Endothelial cell of umbilical vein (primary cell): ENCODE data around the gene MPPE1. TPM values are rescaled to one million over a fixed set of nuclear protein-coding genes. Genes with fewer than 3 reads are reported as not detected.

Experiments used
- BruUV-seq: library from RNA; stranded (reverse); fragments of 400-500 nt; replicated peaks from 2 replicates; lab custom pipeline; 2021; lab: Mats Ljungman, UMichigan
- CTCF ChIA-PET: fragments of 300-600, 350-600 bp; sonication (Branson Sonifier 250); formaldehyde crosslinking; loops from one replicate; lab custom pipeline; 2021; ENCODE audit warnings: antibody characterized with exemption, inconsistent platforms; lab: Charles Lee
- POLR2A ChIA-PET: fragments of 300-600, 350-600 bp; sonication (Branson Sonifier 250); formaldehyde crosslinking; loops from one replicate; lab custom pipeline; 2021; ENCODE audit warnings: antibody characterized with exemption, inconsistent platforms; lab: Charles Lee
- DNase-seq: peaks from one replicate; pipeline ENCODE4 v3.0.0-alpha.2; 2011; ENCODE audit warnings: low read depth, low spot score
- FAIRE-seq: peaks from 2 replicates; lab custom pipeline; 2011; peaks lifted over from hg19 to GRCh38; lab: Jason Lieb, UNC
- H2AFZ ChIP-seq: 2 replicates; pipeline ENCODE4 v1.6.0; 2012; ENCODE audit warnings: low read depth, low read length, control low read depth, inconsistent platforms
- H3K27ac ChIP-seq: 2 replicates; pipeline ENCODE4 v1.5.1; 2011; ENCODE audit warnings: low read depth, mild to moderate bottlenecking, control low read depth, low read length, moderate library complexity; ENCODE audit not compliant: insufficient read depth
- H3K27me3 ChIP-seq, 2 experiments: 2 replicates each; pipeline versions ENCODE4 v1.6.0 to v1.6.1; 2011; ENCODE audit warnings: low read length in 2 of 2, mixed read lengths in 1 of 2; ENCODE audit not compliant: control insufficient read depth in 2 of 2, insufficient read depth in 2 of 2
- H3K36me3 ChIP-seq, 2 experiments: 2 replicates in 1 of 2; 3 replicates in 1 of 2; pipeline ENCODE4 v1.5.1; 2011; ENCODE audit warnings: low read length in 2 of 2, mild to moderate bottlenecking in 1 of 2, moderate library complexity in 1 of 2; ENCODE audit not compliant: control insufficient read depth in 2 of 2, insufficient read depth in 2 of 2; ENCODE audit errors: extremely low read depth in 1 of 2
- H3K4me1 ChIP-seq: 3 replicates; pipeline ENCODE4 v1.5.1; 2011; ENCODE audit warnings: mild to moderate bottlenecking, low read length; ENCODE audit not compliant: control insufficient read depth, insufficient read depth; ENCODE audit errors: extremely low read depth
- H3K4me2 ChIP-seq: 2 replicates; pipeline ENCODE4 v1.6.1; 2011; ENCODE audit warnings: low read length, control low read depth, mixed read lengths; ENCODE audit not compliant: insufficient read depth
- H3K4me3 ChIP-seq, 3 experiments: fragments of 200-600 bp in 1 of 3; sonication (generic), shearing (Covaris generic) in 1 of 3; replicated peaks in 1 of 3; 2 replicates each; pipeline ENCODE4 v1.5.1; 2011 to 2016; ENCODE audit warnings: control low read depth in 3 of 3, low read length in 3 of 3, mild to moderate bottlenecking in 2 of 3, inconsistent platforms in 1 of 3, low read depth in 1 of 3, moderate library complexity in 1 of 3; ENCODE audit not compliant: insufficient read depth in 1 of 3
- H3K79me2 ChIP-seq: 2 replicates; pipeline ENCODE4 v1.6.0; 2012; ENCODE audit warnings: low read length, inconsistent platforms; ENCODE audit not compliant: control insufficient read depth, insufficient read depth
- H3K9ac ChIP-seq: replicated peaks from 2 replicates; pipeline ENCODE3; 2011; ENCODE audit warnings: low read length, control low read depth; ENCODE audit not compliant: insufficient read depth; ENCODE audit errors: extremely low read depth
- H3K9me1 ChIP-seq: replicated peaks from 3 replicates; pipeline ENCODE4 v1.6.0; 2011; ENCODE audit warnings: mild to moderate bottlenecking, low read length; ENCODE audit not compliant: control insufficient read depth, insufficient read depth; ENCODE audit errors: extremely low read depth
- H3K9me3 ChIP-seq: replicated peaks from 2 replicates; pipeline ENCODE4 v1.5.1; 2012; ENCODE audit warnings: low read length, inconsistent platforms; ENCODE audit not compliant: control insufficient read depth, insufficient read depth
- H4K20me1 ChIP-seq: replicated peaks from 2 replicates; pipeline ENCODE3; 2011; ENCODE audit warnings: mild to moderate bottlenecking, low read length; ENCODE audit not compliant: control insufficient read depth, insufficient read depth; ENCODE audit errors: extremely low read depth
- EZH2 ChIP-seq: IDR thresholded peaks from 2 replicates; pipeline ENCODE4 v1.6.1; 2012; ENCODE audit warnings: borderline replicate concordance, low read depth, mild to moderate bottlenecking, moderate library complexity, low read length, inconsistent platforms; ENCODE audit not compliant: severe bottlenecking
- FOS ChIP-seq: IDR thresholded peaks from 2 replicates; pipeline ENCODE4 v1.6.1; 2011; ENCODE audit warnings: mild to moderate bottlenecking, low read length, moderate library complexity, borderline replicate concordance; ENCODE audit not compliant: insufficient read depth
- GATA2 ChIP-seq: IDR thresholded peaks from 2 replicates; pipeline ENCODE4 v1.7.0; 2011; ENCODE audit warnings: low read depth, mild to moderate bottlenecking, moderate library complexity, mixed read lengths, low read length; ENCODE audit not compliant: insufficient read length, insufficient read depth
- JUN ChIP-seq: IDR thresholded peaks from 2 replicates; pipeline ENCODE4 v1.6.1; 2011; ENCODE audit warnings: borderline replicate concordance, low read depth; ENCODE audit not compliant: insufficient read length, insufficient read depth
- MYC ChIP-seq: IDR thresholded peaks from one replicate; pipeline ENCODE4 v1.6.1; 2011; ENCODE audit warnings: mild to moderate bottlenecking, low read depth, low read length
- POLR2AphosphoS5 ChIP-seq: IDR thresholded peaks from 2 replicates; pipeline ENCODE4 v1.6.1; 2012; ENCODE audit warnings: low read depth, mild to moderate bottlenecking, control low read depth, low read length, moderate library complexity; ENCODE audit not compliant: insufficient read depth
- dilution Hi-C: fragments of 300-500 bp; cut with MboI; formaldehyde crosslinking; loops from one replicate; pipeline ENCODE4 v1.15.0; 2019; ENCODE audit warnings: low sequenced_read_pairs; ENCODE audit not compliant: extremely low pct_ligation_motif_present
- intact Hi-C: fragments of 100-400 bp; cut with micrococcal nuclease; formaldehyde crosslinking; loops from one replicate; pipeline ENCODE4 v1.10.0; 2022
- polyA plus RNA-seq, 4 experiments: library from polyadenylated mRNA; depleted of rRNA in 3 of 4; stranded (reverse) in 3 of 4; unstranded in 1 of 4; fragments of >200 nt; gene quantifications; 2 replicates each; pipeline versions ENCODE4 v1.2.1 to v1.2.3, GENCODE V29; 2011 to 2012; ENCODE audit warnings: missing spikeins in 1 of 4
- total RNA-seq: library from RNA; stranded (reverse); gene quantifications from 2 replicates; pipeline ENCODE4 v1.2.3, GENCODE V29; 2021
- TF ChIP-seq, protein P1 (sequence below), 2 donors: IDR thresholded peaks; 1 replicate in 1 of 2; 2 replicates in 1 of 2; pipeline ENCODE4 v1.5.1; 2011; ENCODE audit warnings: low read length in 2 of 2, mild to moderate bottlenecking in 2 of 2, moderate library complexity in 2 of 2, control low read depth in 1 of 2, inconsistent platforms in 1 of 2, low read depth in 1 of 2; ENCODE audit not compliant: insufficient read depth in 1 of 2; ENCODE audit errors: extremely low read depth in 1 of 2
- TF ChIP-seq, protein P2 (sequence below): IDR thresholded peaks from 2 replicates; pipeline ENCODE4 v1.6.1; 2011; ENCODE audit not compliant: insufficient read depth, insufficient read length

The MPPE1 gene
- total and polyA plus RNA-seq, 2 donors (not counting 3 experiments of a cell fraction or from before 2014, with no cell fraction given): 13.4 to 30.6 TPM

- no peak for TF ChIP-seq MYC
- TF ChIP-seq, protein P1, sequence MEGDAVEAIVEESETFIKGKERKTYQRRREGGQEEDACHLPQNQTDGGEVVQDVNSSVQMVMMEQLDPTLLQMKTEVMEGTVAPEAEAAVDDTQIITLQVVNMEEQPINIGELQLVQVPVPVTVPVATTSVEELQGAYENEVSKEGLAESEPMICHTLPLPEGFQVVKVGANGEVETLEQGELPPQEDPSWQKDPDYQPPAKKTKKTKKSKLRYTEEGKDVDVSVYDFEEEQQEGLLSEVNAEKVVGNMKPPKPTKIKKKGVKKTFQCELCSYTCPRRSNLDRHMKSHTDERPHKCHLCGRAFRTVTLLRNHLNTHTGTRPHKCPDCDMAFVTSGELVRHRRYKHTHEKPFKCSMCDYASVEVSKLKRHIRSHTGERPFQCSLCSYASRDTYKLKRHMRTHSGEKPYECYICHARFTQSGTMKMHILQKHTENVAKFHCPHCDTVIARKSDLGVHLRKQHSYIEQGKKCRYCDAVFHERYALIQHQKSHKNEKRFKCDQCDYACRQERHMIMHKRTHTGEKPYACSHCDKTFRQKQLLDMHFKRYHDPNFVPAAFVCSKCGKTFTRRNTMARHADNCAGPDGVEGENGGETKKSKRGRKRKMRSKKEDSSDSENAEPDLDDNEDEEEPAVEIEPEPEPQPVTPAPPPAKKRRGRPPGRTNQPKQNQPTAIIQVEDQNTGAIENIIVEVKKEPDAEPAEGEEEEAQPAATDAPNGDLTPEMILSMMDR (IDR thresholded peaks at IDR 0.05; ENCODE audit: extremely low read depth in 1 of 2, insufficient read depth in 1 of 2, low read depth in 1 of 2, low read length in 2 of 2): peak; percentile 60 to 64
- no peaks in the 10 kb centered on the region for H3K4me1 ChIP-seq
- H2AFZ ChIP-seq: no peak overlapping the region
- no peaks in the 10 kb centered on the region for H3K36me3 ChIP-seq
- H4K20me1 ChIP-seq: no peaks in the 10 kb centered on the region
- FAIRE-seq: peak; percentile 75
- ChIA-PET POLR2A (no interaction called here), CTCF (interaction anchor here (0.6 to 15.3 kb wide), 45 partner anchors 9 to 340 kb away, joined by 3 to 717 read pairs (median 5); partner anchors contain the start of gene IMPA2)
- H3K9me1 ChIP-seq: no peaks in the 10 kb centered on the region
- H3K9ac ChIP-seq: no peak overlapping the region
- H3K27ac ChIP-seq: no peak overlapping the region
- H3K79me2 ChIP-seq: no peaks in the 10 kb centered on the region
- intact Hi-C loops (loop anchor here (1.0 to 5.0 kb wide), 5 partner anchors 57 to 299 kb away; no protein-coding TSS in a partner anchor), dilution Hi-C loops (no loop called here)
- DNase-seq: peak; percentile 78
- no peak overlapping the region for H3K4me3 ChIP-seq
- H3K4me2 ChIP-seq: no peak overlapping the region
- BruUV-seq: no TSS peak
- H3K27me3 ChIP-seq: no peaks in the 10 kb centered on the region
- H3K9me3 ChIP-seq: no peaks in the 10 kb centered on the region
These were observed 29.9 kb upstream of the MPPE1 start for GRCh38 chr18:11937874-11938478.

DNA sequence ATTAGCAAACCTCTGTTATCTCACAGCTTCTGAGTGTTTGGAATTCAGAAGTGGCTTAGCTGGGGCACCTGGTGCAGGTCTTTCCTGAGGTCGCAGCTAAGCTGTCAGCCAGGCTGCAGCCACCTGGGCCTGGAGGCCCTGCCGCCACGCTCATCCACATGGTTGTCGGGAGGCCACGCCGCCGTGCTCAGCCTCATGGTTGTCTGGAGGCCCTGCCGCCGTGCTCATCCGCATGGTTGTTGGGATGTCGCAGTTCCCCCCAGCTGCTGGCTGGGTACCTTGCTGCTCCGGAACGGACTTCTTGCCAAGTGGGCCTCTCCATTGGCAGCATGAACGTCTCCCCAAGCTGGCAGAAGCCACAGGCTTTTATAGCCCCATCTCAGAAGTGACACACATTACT is 24.3 kb upstream of the MPPE1 start:
- H3K27ac ChIP-seq: no peak overlapping the region
- ChIA-PET CTCF (interaction anchor here (0.7 to 15.3 kb wide), 3 partner anchors 61 to 199 kb away, joined by 3 to 717 read pairs (median 12); no protein-coding TSS in a partner anchor), POLR2A (no interaction called here)
- no peak overlapping the region for H3K4me3 ChIP-seq
- H3K9ac ChIP-seq: no peak overlapping the region
- intact Hi-C loops: no loop called here
- DNase-seq (no peak), FAIRE-seq (no peak)
- no TSS peak for BruUV-seq
- no peaks in the 10 kb centered on the region for H4K20me1 ChIP-seq
- H3K4me1 ChIP-seq: no peaks in the 10 kb centered on the region
- dilution Hi-C loops: no loop called here
- no peak for TF ChIP-seq POLR2AphosphoS5
- no peak for TF ChIP-seq EZH2
- TF ChIP-seq JUN: no peak
- TF ChIP-seq FOS: no peak
- TF ChIP-seq, protein P2, sequence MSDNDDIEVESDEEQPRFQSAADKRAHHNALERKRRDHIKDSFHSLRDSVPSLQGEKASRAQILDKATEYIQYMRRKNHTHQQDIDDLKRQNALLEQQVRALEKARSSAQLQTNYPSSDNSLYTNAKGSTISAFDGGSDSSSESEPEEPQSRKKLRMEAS: no peak
- no peak for TF ChIP-seq GATA2
- TF ChIP-seq, protein P1 (IDR thresholded peaks at IDR 0.05; ENCODE audit: extremely low read depth in 1 of 2, insufficient read depth in 1 of 2, low read depth in 1 of 2, low read length in 2 of 2): no peak
- no peaks in the 10 kb centered on the region for H3K9me3 ChIP-seq
- no peak overlapping the region for H2AFZ ChIP-seq
- no peak overlapping the region for H3K4me2 ChIP-seq
- H3K9me1 ChIP-seq: no peaks in the 10 kb centered on the region
- no peaks in the 10 kb centered on the region for H3K79me2 ChIP-seq
- no peaks in the 10 kb centered on the region for H3K36me3 ChIP-seq
- H3K27me3 ChIP-seq: peaks cover 0 to 2% of the 10 kb centered on the region in 2 experiments
